HL-60/S4 treated with phorbol 12-myristate 13-acetate at 8.2 ng/mL for 4 days and 3 days (cell line): ENCODE data around the gene COQ9.

ENCODE experiments used
- in situ Hi-C: fragments of 300-500 bp; cut with MboI; formaldehyde crosslinking; loops from 2 replicates; pipeline ENCODE4 v1.15.0; 2022; ENCODE audit warnings: low sequenced_read_pairs

Gene COQ9

GRCh38 chr16:57509231-57509923, 62.1 kb downstream of the COQ9 start:
- in situ Hi-C loops, result no loop called here

GRCh38 chr16:57510016-57510871, 63.0 kb downstream of the COQ9 start:
- in situ Hi-C loops, result no loop called here
